GM18951 (cell line): Measurements from ENCODE around the gene ANKRD13A.
A peak's percentile ranks its signal among the peaks of the same experiment; 100 is the strongest.

Experiments used
- POLR2A ChIP-seq: IDR thresholded peaks from 4 replicates; pipeline ENCODE4 v1.6.1; 2011; ENCODE audit warnings: mild to moderate bottlenecking; ENCODE audit not compliant: insufficient read length, insufficient read depth; ENCODE audit errors: extremely low read depth
- in situ Hi-C: fragments of 300-500 bp; cut with MboI; formaldehyde crosslinking; loops from one replicate; pipeline ENCODE4 v1.12.0; 2022; ENCODE audit warnings: low sequenced_read_pairs, mixed read lengths, inconsistent platforms; ENCODE audit not compliant: unreplicated experiment

The ANKRD13A gene

DNA sequence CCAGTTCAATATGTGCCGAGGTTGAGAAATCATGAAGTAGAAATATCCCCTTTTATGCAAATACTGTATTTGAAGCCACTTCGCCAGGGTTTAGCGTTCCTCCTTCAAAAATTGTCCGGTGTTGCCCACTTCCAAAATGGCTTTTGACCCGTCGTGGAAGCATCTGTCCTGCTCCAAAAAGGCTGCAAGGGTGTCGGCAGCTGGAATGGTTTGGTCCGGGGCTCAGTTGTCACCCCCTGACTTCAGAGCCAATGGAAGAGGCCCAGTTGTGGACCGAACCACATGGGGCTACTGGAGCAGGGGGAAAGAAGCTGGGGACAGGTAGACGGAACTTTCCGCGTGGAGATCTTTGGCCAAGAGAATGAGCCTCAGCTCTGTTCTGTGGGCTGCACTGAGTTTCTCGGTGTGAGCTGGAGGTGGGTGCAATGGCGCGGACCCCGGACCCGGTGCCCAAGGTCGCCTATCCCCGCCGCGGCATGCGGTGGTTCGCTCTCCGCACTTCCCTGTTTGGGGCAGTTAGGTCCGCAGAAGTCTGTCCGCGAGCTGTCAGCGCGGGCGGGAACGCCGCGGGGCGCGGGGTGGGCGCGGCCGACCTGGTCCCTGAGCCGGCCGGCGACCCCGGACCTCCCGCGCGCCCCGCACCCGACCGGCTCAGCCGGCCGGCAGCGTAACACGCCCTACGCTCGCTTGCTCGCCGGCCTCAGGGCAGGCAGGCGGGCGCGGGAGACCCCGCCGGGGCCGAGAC is at the start of gene ANKRD13A:
TSS of gene ANKRD13A (plus strand) at position 527 of the 745 bp plus-strand sequence. CDS start 259 bp downstream, outside the sequence.
- TF ChIP-seq POLR2A, result peak; percentile 98
- in situ Hi-C loops, result no loop called here

DNA sequence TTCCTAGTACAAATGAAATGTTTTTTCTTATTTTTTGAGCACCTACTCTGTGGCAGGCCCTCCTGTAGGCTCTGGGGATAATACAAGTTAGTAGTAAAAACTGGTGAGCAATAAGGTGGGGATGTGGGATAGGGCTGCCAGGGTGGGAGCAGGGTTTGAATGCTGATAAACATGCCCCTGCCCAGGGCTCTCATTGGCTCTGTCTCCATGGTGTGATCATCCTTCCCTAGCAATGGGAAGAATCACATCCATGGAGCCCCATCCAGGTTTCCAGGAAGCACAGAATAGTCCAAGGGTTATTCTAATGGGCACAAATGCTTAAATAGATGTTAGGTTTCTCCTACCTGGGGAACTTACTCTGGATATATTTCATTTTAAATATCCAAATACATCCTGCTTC is 48.6 kb upstream of the ANKRD13A start:
- in situ Hi-C loops, result no loop called here
- no peak for TF ChIP-seq POLR2A

DNA sequence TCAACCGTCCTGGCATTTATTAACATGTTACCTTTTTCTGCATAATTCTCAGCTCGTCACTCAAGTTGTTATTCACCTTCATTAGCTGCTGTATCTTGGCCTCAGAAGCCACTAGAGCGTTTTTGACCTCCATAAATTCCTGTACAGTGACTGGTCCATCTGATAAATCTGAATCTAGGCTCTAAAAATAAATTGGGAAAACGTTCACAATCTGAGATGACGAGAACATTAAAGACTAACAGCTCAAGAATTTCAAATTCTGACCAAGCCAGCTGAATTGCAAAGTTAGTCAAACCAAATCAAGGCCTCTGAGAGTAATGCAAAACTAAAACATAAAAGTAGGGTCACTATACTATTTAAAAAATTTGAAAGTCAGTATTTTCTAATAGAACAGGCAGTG is 48.1 kb upstream of the ANKRD13A start:
- in situ Hi-C loops, result no loop called here
- no peak for TF ChIP-seq POLR2A

DNA sequence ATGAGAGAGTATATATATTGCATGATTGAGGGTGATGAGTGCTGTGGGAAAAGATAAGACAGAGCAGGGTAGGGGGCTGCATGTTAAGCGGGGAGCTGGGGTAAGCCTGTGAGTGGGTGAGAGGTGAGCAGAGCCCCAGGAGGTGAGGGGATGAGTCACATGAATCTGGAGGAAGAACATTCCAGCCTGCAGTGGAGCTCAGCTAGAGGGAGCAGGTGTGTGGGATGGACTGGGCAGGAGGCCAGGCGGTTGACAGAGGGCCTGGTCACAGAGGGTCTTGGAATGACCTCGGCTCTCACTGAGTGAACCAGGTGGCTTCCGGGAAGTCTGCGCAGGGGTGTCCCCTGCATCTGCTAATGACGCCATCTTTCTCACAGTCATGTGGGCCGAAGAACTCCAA is 47.5 kb upstream of the ANKRD13A start:
- no peak for TF ChIP-seq POLR2A
- in situ Hi-C loops, result no loop called here

DNA sequence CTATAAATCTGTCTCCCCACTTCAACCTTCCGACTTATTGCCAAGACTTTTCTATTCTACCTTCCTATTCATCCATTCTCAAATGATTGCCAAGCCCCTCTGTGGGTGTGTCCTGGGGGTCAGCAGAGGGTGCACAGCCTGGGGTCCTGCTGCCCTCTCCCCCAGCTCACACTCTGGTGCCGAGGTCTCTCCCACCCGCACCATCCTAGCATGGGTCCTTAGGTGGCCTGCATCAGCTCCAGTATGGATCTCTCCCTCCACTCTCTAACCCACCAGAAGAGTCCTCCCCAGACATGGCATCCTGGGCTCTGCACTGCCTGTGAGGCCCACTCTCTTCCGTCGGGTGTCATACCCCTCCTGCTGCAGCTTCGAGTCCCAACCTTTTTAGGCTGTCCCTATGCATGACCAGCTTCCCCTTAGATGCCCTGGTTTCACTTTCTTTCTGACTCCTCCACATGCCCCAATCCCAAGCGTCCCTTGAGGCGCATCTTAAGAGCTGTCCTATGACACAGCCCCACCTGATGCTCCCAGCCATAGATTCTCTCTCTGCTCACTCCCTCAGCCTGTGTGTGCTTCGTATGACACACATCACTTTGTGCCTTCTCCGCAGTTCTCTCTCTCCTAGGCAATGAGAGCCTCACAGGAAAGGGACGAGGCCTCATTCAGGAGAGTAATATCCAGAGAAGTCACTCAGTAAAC is 46.9 kb upstream of the ANKRD13A start:
- no peak for TF ChIP-seq POLR2A
- in situ Hi-C loops, result no loop called here

DNA sequence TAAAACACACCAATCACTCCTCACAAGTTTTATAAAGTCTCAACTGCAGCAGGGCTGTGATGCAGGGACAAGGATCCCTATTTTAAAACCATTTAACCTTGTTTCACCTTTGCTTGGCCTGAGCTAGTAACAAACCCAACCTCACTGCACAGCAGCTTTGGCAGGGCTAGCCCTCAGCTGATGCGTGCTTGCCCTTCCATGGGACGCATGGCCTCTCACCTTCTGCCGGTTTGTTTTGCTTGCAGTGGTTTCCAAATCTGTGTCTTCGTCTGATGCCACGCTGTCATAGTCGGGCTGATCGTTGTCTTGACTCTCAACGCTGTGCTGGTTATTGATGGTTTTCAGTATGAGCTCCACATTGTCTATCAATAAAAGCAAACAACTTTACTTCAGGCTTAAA is 46.4 kb upstream of the ANKRD13A start:
- TF ChIP-seq POLR2A, result no peak
- in situ Hi-C loops, result no loop called here

DNA sequence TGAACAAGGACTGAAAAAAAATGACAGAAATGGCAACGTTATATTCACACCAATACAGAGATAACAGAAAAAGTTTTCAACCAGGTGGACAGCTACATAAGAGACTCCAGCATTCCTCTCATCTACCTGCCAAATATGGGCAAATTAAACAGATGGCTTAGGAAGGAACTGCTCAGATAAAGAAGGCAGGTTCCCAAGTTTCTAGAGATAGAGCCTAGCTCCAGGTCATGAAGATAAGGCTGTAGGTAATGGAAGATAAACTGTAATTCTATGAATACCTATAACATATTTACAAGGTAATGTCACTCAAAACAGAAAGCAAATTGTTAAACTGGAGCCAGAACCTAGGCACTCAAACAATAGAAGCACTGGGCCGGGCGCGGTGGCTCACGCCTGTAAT is 45.6 kb upstream of the ANKRD13A start:
- TF ChIP-seq POLR2A, result no peak
- in situ Hi-C loops, result no loop called here

DNA sequence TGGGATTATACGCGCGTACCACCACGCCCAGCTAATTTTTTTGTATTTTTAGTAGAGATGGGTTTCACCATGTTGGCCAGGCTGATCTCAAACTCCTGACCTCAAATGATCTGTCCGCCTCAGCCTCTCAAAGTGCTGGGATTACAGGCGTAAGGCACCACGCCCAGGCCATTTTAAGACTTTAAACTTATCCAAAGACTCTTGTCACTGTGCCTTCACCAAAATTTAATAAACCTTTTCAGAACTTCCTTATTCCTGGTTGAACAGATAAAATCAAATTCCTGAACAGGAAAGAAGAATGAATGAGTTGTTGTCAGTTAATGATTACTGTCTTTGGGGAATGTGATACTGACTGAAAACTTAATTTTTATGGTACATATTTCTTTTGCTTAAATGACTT is 40.9 kb upstream of the ANKRD13A start:
- no peak for TF ChIP-seq POLR2A

DNA sequence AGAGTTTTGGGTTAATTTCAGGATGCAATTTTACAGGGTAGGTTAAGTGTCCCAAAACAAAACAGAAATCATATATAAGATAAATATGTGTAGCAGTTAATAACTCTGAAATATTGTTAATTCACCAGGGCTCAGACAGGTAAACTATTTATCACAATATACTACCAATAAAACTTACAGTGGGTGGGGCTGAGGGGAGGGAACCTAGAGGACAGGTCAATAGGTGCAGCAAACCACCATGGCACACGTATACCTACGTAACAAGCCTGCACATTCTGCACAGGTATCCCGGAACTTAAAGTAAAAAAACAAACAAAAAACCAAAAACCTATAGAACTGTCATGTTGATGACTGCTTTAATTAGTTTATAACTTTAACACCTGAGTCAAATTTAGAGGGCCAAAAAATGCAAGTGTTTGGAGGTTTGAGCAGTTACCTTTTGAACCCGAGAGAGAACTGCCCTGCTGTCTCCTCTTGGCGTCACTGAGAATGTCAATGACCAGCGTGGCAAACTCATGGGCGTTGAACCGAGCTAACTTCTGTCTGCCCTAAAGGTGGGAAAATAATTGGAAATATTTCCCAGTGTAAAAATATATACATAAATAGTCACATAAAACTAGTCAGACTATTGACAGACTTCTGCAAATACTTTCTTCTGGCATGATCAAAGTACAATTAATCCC is 39.7 kb upstream of the ANKRD13A start:
- in situ Hi-C loops, result no loop called here
- no peak for TF ChIP-seq POLR2A

More for the DNA sequence above, 40.9 kb upstream of the ANKRD13A start:
- in situ Hi-C loops, result no loop called here

DNA sequence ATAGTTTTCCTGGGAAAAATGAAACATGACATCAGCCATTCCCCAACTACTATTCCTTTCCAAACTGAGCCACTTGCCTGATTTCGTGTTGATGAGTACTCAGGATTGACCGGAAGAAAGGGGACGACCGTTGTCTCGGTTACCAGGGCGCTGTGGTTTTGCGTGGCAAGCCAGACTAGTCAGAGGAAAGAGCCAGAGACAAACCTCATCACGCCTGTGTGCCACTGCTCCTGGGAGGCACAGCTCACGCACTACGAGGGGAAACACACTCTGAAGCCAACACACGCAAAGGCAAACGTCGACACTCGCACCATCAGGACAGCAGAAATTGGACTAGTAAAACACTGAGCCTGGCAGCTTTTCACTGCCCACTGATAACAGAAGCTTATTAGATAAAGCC is 38.0 kb upstream of the ANKRD13A start:
- TF ChIP-seq POLR2A, result no peak
- in situ Hi-C loops, result no loop called here

DNA sequence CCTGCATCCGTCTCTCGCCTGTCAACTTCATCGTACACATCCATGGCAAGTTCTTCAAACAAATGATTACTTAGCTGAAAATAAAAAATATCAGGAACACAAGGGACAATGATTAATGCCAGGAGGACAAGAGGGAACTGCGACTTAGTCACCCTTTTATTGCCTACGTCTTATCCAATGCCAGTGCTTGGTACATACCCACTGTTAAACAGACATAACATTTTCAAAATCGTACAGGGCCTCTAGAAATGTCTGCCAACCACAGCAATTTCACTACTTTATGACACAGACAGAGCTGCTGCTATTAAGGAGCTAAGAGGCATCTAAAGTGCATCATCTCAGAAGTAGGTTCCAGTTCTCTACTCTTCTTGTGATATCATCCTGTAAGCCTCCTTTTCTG is 37.6 kb upstream of the ANKRD13A start:
- in situ Hi-C loops, result no loop called here
- no peak for TF ChIP-seq POLR2A

DNA sequence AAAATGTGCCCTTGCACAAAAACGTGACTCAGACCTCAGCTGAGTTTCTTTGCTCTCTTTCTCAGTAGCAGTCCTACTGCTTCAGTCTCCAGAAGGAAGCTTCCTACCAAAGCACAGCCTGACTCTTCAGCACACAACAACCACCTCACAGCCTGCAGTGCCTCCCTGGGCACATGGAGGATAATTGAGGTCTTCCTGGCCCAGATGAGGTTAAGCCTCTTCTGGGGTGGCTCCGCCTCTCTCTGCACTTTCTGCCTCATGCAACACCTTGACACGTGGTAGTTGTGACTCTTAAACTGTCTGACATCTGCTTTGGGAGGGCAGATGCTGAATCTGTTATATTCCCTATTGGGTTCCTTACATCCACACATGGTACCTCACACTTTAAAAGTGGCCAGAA is 36.8 kb upstream of the ANKRD13A start:
- in situ Hi-C loops, result no loop called here
- no peak for TF ChIP-seq POLR2A

DNA sequence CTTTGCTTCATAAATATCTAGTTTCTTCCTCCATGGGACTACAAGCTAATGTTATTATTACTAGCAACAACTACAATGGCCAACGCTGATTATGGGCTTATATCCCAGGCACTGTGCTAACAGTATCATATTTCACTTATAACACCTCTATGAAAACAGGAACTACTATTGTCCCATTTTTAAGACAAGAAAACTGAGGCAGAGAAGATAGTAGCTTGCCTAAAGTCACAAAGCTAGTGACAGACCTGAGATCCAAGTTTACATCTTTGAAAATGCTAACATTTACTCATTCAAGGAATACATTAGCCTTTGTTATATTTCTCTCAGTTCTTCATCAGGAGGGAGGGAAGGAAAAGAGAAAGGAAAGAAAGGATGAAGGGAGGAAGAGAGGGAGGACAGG is 35.9 kb upstream of the ANKRD13A start:
- in situ Hi-C loops, result no loop called here
- no peak for TF ChIP-seq POLR2A
